HG03196 (cell line): ENCODE measurements around the gene NKD1.

Source experiments
- ATAC-seq: cut with Tn5 transposase; IDR thresholded peaks from one replicate; pipeline ENCODE4 v1.9.1; 2021; ENCODE audit not compliant: unreplicated experiment

NKD1 gene

DNA sequence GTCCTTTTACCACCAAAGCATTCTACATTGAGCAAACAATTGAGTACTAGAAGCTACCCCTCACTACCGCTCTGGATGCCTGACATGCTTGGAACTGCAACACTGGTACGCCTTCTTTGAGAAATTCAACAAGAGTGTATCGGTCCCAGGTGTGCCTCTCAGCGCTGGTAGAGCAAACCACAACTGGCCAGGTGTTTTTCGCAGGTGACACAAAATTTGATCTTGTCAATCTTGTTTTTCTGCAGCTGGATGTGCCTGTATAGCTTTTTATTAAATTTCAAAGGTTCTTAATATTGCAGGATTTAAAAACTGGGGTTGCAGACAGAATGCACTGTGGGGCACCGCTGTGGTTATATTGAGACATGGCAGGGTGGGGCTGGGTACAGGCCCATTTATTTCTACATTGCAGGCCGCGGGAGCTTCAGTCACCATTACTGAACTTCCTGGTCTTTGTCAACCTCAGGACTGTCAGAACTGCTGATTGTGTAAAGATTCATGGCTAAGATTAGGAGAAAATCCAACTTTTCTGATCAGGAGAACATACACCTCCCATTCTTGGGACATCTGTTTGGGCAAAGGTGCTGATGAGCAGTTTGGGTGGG is 137.4 kb downstream of the NKD1 start:
- ATAC-seq: no peak

DNA sequence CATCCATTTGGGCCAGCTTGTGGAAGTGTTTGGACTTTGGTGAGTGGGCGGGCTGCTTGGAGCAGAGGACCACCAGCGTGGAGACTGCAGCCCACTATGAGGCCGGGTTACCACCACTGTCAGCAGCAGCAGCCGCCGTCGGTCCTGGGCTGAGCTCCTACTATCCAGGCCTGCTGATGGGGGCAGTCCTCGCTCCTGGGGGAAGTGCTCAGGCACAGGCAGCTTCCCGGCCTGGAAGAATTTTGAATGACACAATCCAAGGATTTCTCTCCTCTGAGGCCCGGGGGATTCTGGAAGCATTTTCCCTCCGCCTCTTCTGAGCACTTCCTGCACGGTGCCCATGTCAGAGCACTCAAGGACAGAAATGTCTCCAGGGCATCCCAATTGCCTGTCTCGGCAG is 139.9 kb downstream of the NKD1 start:
- no peak for ATAC-seq

DNA sequence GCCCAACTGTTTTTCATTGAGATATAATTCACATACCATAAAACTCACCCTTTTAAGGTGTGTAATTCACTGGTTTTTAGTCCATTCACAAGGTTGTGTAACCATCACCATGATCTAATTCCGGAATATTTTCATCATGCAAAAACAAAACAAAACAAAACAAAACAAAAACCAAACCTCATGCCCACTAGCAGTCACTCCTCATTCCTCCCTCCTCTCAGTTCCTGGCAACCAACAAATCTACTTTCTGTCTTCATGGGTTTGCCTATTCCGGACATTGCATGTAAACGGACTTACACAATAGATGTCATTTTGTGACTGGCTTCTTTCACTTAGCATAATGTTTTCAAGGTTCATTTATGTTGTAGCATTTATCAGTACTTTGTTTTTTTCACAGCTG is 140.7 kb downstream of the NKD1 start:
- ATAC-seq: no peak

DNA sequence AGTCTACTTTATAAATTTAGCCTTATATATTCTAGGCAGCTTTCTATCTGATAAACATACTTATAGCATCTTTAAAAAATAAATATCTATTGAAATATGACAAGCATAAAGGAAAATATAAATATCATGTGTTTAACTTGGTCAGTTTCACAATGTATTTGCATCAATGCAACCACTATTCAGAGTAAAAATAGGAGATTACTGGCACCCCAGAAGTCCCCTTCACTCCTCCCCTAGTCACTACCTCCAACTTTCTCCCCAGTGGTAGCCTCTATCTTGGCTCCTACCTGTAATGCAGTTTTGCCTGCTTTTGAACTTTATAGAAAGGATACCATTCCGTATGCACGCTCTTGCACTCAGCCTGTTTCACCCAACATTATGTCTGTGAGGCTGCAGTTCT is 142.0 kb downstream of the NKD1 start:
- no peak for ATAC-seq

DNA sequence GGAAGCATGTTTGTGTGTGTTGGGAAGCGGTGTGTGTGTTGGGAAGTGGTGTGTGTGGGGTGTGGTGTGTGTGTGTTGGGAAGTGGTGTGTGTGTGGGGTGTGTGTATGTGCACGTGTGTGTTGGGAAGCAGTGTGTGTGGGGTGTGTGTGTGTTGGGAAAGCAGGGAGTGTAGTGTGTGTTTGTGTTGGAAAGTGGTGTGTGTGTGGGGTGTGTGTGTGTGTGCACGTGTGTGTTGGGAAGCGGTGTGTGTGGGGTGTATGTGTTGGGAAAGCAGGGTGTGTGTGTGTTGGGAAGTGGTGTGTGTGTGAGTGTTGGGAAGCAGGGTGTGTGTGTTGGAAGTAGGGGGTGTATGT is 144.4 kb downstream of the NKD1 start:
- ATAC-seq: no peak

DNA sequence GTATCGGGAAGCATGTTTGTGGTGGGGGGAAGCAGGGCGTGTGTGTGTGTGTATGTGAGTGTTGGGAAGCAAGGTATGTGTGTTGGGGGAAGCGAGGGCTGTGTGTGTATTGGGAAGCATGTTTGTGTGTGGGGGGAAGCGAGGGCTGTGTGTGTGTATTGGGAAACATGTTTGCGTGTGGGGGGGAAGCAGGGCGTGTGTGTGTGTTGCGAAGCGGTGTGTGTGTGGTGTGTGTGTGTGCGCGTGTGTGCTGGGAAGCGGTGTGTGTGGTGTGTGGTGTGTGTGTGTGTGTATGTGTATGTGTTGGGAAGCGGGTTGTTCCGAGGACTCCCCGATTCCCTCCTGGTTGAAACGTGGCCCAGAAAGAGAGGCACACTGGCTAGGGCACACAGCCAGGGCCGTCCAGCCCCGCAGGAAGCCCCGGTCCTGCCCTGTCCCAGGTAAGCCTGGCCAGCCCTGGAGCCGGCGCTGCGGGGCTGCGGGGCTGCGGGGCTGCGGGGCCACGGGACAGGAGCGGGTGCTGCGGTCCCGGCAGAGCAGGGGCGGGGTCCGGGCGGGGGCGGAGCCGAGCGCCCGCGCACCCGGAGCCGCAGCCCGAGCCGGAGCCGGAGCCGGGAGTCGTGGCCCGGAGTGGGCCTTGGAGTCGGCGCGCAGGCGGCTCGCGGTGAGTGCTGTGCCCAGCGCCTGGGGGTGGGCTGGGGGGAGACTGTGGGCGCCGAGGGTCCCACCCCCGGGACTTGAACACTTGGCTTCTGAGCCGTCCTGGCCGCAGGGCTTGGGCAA is 145.0 kb downstream of the NKD1 start, which contains the start of gene NOD2:
NOD2 (plus strand) TSS at position 608 of the 783 bp plus-strand sequence. CDS start 5,890 bp downstream, outside the sequence.
- ATAC-seq: no peak

DNA sequence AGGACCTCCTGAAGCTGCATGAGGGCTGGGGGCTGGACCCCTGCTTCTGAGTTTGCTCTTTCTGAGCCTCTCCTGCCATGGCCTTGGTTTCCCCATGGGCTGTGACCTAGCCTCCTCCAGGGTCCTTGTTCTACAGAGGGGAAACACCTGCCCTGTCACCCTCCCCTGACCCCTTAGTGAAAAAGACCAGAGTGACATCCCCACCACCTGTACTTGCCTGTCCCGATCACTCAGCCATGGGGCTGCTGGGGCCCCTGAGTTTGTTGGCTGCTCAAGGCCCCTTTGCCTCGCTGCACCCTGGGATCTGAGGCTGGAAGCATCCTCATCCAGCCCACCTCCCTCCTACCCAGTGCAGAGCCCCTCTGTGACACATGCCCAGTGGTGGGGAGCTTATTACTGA is 146.0 kb downstream of the NKD1 start:
- ATAC-seq: no peak

DNA sequence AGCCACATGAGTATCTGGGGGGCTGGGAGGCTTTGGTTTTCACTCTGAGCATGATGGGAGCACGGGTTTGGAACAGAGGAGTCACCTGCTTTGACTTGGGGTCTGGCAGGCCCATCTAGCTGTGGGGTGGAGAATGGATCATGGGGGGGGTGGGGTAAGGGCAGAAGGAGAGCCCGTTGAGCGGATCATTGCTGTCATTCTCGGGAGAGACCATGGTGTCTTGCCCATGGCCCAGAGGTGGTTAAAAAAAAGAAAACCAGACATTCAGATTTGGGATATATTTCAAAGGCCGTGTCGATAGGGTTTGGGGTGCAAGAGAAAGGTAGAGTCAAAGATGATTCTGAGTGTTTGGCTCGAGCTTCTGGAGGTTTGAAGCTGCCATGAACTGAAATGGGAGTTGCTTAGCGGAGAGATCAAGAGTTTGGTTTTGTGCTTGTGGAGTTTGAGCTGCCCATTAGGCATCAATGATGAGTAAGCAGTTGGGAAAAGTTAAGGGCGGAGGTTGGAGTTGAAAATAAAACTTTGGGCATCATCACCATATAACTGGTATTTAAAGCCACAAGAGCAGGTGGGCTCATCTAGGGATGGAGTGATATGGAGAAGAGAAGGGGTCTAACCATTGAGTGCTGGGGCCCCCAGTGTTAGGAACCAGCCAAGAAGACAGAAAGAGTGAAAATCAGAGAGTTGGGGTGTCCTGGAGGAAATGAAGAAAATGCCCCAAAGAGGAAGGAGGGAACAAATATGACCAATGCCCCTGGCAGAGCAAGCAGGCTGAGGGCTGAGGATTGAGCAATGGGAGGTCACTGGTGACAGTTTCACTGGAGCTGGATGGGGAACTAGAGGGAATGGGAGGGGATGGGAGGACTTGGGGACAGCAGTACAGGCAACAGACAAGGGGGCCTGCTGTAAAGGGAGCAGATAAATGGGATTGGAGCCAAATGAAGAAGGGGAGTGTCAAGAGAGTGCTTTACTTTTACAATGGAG is 147.1 kb downstream of the NKD1 start:
- ATAC-seq: no peak

DNA sequence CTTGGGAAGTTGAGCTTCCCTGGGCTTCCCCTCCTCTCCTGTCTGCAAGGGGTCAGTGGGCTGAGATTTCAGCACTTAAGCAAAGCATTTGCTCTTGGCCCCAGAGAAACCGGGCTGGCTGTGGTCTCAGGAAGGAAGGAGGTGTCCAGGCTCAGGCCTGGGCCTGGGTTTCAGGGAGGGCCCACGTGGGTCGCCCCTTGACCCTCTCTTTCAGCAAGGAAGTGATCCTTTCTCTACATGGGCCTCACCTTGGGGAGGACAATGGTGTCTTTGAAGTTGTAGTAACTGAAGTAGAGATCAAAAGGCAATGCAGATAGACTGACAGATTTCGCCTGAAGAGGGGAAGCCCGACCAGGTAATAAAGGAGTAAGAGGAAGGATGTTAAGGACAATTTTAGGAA is 147.9 kb downstream of the NKD1 start:
- peak; percentile 21 for ATAC-seq

DNA sequence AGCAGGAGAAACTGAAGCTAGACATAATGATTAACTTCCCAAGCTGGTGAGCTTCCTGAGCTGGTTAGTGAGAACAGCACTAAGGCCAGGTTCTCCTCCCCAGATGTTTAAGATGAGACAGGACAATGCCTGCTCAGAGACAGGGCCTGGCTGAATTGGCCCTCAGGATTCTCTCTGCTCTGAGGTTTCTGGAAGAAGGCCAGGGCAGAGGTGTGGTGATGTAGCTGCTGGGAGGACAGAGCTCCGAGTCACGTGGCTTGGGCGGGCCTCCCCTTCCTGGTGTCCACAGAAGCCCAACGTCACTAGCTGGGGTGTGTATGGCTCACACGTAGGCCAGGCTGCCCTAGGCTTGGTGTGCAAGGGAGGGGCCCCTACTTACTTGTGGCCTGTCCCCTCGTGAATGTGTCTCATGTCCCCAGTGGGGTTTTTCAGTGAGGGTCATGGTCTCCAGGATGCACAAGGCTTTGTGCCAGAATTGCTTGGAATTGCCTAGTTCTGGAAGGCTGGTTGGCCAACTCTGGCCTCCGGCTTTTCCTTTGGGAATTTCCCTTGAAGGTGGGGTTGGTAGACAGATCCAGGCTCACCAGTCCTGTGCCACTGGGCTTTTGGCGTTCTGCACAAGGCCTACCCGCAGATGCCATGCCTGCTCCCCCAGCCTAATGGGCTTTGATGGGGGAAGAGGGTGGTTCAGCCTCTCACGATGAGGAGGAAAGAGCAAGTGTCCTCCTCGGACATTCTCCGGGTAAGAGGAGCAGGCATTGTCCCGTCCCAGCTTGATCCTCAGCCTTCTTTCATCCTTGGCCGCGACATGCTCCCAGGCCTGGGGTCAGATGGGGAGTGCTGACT is 148.6 kb downstream of the NKD1 start:
- ATAC-seq: peak; percentile 52

DNA sequence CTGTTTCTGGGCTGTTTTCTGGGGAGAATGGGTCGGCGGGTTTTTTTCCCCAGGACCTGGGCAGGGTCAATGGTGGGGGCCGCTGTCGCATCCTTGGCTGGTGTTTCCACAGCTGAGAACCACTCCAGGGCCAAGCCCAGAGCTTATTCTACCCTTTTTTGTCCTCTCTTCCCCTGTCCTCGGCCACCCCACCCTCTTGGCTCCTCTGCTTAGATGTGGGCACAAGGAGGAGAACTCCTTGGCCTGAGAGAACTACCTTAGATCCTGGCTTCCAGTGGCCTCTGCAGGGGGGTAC is 149.2 kb downstream of the NKD1 start:
- no peak for ATAC-seq

DNA sequence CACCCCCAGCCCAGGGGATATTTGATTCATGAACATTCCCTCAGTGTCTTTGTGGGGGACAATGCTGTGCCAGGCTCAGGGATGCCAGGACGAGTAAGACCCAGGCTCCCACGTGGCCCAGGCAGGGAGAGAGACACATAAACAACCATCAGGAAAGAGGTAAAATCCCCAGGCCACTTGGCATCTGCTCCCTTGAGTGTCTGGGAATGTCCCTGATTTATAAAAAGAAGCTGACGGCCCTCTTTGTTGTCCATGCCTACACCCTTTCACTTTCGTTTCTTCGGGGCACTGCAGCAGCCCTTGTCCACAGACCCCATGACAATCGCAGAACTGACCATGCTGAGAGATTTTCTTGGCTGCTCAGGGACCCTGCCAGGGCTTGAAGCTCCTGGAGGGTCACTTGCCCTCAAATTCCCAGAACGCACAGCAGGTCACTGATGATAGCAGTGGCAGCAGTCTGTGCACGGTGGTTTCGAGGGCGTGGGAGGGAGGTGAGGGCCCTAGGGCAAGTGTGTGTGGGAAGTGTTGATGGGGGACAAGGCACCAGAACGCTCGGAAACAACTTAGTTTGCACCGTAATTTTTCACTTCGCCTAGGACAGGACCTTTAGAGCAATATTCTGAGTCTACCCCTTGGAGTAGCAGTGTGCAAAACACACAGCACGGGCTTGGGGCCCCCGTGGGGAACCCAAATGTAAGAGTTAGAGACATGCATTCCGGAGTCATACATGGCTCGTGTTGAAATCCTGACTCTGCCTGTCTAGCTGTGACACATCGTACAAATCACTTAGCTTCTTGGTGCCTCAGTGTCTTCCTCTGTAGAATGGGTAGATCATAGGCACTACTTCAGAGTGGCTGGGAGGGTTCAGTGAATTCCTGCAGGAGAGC is 149.9 kb downstream of the NKD1 start:
- ATAC-seq: peak; percentile 42
